ENCODE data around the gene IKZF1. TPM values are rescaled to one million over a fixed set of nuclear protein-coding genes. Genes with fewer than 3 reads are reported as not detected.

IKZF1 gene
- polyA plus RNA-seq, 10 donors = 1.2 to 9.5 (median 2.2) TPM

- no peak for DNase-seq
Measured at GRCh38 chr7:50307368-50308032, 3.0 kb downstream of the IKZF1 start.

- no peak for DNase-seq
Measured at GRCh38 chr7:50308203-50308531, 3.7 kb downstream of the IKZF1 start.

DNA sequence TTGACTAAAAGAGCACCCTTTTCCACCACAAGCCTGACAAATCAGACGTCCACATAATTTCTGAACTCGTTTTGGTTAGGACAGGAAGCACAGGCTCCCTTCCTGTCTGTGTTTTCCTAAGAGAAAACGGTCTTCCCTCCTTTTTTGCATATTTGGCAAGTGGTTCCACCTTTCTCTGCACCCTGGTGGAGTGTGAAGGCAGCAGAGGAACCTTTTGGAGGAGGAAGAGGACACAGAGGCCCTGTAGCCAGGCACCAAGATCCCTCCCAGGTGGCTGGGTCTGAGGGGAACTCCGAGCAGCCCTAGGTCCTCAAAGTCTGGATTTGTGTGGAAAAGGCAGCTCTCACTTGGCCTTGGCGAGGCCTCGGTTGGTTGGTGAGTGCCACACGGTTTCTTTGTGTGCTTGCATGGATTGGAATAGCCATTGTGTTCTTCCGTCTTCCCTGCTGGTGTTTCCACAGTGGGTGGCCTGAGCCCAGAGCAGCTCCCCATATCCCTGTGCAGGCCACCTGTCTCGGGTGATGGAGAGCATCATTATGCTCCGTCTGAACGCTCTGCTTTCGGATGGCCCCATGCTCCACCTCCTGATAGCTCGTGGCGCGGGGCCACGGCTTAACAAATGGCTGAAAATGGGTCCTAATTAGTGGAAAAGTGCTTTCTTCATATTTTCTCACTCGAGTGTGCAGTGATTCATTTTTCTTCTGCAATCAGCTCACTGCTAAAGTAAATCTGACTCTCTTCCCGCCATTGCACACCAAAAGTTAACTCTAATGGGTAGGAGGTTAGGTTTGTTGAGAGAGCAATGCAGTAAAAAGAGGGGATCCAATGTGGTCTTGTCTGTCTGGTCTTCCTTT is 4.2 kb downstream of the IKZF1 start:
- no peak for DNase-seq

DNA sequence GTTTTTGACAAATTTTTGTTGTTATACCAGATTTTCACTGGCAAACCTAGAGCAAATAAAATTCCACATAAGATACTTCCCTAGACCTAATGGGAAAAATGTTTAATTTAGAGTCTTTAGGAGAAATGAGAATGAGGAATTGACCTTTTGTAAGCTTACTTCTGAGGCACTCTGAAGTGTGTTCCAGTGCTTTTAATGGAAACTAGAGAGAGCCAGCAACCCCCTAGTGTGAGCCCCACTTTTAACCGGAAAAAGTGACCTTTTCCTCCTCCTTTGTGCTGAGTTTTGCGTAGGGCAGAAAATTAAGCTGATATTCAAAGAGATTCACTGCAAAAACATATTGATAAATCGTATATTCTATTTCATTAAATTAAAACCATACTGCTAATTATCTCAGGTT is 5.2 kb downstream of the IKZF1 start:
- DNase-seq = no peak

DNA sequence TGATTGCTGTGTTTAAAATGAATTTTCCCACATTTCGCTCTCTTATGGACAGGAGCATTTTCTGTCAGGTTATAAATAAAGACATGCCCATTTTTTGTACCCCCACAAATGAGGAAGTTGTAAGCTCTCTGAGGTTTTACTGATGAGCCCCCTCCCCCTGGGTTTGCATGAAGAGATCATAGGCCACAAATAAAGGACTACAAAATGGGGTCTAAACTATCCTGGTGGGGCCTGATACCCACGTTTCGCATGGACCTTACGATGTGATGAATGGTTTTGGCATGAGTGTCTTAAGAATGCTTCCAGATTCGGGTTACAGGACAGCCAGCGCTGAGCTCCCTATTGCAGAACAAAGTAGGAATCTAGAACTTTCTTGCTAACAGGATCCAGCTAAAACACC is 5.8 kb downstream of the IKZF1 start:
- no peak for DNase-seq

GRCh38 chr7:50310956-50311355 is 6.4 kb downstream of the IKZF1 start:
- DNase-seq = no peak

DNA sequence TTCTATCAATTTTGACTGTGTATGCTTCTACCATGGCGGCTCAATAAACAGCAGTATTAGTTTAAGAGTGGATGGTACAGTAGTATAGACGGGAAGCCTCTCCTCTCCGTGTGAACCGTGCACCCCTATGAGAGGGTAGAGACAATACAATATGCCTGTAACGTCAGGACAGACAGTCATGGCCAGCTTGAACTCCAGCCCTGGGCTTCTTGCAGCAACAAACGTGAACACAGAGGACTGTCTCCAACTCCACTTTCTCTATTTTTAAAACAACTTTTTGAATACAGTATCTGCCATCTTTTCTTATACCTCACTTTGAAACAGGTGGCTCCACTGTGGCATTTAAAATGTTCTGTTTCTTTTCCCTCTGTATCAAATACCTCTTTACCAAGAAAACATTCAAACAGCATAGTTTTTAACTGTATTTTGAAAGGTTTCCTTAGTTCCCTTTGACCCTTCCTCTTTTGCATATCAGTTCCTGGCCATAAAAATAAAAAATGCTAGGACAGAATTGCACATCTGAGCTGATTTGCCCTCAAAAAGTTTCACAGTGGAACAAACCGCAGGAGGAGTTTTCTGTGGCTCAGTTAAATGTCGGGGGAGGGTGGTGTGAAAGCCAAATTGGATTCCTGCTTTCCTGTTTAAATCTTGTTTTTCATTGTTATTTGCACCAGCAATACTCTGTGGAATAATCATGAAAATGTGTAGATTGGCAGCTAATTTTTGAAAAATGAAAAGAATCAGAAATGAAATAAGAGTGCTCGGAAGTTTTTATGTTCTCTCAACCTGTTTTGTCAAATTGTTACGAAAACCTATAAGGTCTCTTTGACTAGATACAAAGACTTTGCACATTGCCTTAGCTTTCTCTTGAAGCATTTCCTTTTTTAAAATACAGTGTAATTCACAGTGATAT is 8.0 kb downstream of the IKZF1 start:
- DNase-seq = no peak

- no peak for DNase-seq
Measured at GRCh38 chr7:50314836-50315592, 10.5 kb downstream of the IKZF1 start.

DNA sequence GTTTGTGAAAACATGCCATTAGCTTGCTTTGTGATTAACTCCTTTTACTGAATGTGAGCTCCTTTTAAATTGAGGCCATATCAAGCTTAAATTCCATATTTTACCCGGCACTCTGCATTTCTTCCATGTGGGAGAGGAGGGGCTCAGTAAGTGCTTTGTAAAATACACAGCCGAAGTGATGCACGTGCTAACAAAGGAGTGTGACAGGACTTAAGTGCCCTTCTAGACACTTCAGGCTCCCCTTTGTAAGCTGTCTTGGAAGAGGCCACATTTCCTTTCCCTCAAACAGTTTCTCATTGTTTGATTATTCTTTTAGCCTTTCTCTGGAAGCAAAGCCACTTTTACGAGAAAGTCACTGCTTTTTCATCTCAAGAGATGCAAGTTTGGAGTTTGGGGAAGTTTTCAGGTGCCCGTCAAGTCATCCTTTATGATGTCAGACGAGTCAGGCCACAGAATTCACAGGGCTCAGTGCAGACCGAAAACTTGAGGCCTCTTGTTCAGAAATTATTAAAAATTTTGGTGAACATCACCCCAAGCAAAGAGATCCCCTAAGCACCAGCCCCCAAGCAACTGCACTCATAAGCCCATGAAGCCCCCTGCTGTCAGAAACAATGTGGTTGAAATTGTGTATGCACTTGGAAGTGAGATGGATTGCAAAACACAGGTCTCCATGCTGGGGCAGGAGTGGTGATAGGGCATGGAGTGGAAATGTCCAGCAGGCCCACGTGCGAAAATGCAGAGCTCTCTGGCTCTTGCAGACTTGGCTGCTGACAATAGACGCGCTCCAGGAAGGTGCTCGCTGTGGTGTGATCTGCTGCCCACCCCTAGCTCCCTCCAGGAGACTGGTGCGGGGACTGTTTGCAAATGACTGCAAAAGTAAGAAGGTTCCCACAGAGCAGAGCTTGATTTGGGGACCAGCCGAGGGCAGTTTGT is 11.5 kb downstream of the IKZF1 start:
- no peak for DNase-seq

DNA sequence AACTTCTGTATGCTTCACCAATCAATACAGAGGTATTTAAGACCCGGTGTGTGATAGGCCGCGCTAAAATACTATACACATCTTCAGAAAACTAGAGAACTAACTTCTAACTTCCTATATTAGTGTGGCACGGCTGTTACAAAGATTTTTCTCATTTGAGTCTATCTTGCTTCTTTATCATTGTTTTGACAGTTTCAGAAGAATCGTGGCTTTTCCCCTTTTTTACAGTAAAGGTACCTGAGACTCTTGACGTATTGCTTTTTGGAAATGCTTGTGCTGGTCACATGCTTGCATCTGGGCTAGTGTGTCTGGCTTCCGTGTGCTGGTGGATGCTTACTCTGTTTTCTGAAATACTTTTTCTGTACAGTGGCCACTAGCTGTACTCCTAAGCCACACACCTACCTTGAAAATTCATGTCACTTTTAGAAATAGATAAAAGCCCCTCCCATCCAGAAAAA is 12.7 kb downstream of the IKZF1 start:
- no peak for DNase-seq

DNA sequence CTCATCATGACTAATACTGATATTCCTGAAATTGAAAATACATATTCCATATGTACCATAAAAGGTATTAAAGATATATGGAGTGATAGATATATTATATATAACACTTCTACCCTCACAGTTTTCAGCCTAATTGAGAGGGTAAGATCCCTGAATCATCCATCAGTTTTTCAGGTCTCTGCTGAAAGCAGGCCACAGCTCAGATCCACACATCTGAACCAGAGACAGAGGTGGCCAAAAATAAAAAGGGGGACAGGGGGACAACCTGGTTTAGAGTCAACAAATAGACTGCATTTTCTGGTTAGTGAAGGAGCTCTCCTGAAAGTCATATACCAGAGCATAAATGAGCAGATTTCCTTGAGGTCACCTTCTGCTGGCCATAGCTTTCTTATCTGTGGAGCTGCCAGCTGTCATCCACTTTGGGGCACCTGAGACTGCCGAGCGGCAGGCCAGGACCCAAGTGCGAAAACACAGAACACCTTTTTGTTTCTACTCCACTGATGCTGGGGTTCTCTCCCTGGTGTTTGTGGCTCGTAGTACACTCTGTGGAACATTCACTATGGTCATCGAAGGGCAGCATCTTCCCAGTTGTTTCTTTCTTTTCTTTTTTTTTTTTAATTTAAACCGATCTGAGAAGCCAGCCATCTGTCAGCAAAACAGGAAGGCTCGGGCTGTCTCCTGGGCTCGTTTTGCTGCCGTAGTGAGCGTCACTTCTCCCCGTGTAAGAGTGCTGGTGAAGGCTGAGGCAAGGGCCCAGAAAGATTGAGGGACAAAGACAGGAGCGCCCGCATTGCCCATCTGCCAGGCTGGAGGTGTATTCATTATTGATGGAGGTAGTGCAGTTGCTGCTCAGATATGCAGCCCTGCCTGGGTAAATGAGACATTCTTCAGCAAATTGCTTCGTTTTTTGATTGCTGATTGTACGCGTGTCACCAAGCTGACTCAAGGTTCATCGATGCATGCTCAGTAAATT is 13.5 kb downstream of the IKZF1 start:
- no peak for DNase-seq

DNA sequence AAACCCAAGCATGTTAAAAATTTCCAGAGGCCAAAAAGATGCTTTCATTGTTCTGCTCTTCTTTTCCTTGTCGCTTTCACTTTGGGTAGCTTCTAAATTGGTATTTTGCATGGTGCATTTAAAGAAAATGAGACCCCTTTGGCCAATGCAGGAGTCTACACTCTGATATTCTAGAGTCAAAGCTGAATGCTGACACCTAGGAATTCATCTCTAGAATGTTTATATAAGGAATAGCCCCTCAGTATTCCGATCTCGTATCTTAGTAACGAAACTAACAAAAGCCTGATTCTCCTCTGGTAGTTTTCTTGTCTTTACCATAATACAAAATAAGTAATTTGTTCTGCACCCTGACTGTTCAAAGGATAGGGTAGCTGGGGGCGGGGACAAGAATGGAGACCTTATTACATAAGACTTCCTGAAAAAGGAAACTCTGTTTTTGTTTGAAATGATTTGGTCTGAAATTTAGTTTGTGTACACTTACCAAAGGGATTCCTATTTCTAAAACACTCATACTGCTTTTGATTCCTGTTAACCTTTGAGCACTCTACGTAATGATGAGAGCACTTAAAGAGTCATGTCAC is 17.1 kb downstream of the IKZF1 start:
- DNase-seq = no peak

DNA sequence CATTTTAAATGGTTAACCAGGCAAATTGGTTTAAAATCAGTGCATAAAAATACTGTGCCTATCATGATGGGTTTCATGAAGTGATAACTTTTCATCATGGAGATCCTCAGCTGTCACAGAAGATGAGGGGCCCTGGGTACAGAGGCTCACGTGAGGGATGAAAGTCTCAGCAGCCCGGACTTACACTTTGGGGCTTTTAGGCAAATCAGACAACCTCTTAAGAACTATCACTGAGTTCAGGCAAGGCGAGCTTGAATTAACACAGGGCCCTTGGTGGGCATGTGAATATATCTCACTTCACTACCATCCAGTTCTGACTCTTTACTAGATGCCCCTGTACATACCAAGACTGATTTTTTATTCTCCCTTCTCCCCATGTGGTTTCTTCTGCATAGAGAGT is 19.6 kb downstream of the IKZF1 start:
- DNase-seq = no peak

- no peak for DNase-seq
Measured at GRCh38 chr7:50327443-50327842, 22.9 kb downstream of the IKZF1 start.

DNA sequence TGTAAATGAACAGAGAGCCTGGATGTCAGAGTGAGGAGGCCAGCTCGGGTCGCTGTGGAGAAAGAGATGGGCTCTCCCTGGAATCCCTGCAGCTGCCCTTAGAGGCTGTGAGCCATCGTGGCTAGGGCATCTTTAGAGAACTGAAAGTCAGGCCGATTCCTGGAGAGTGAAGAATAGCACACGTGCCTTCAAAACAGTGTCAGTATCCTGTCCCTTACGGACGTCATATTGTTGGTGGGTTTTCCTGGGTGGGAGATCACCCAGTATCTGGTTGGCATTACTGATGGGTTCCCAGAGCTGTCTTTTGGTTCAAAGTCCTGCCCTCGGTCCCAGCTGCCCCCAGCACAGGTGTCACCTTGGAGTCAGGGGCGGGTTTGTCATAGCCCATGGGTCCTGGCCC is 25.3 kb downstream of the IKZF1 start:
- DNase-seq = no peak

DNA sequence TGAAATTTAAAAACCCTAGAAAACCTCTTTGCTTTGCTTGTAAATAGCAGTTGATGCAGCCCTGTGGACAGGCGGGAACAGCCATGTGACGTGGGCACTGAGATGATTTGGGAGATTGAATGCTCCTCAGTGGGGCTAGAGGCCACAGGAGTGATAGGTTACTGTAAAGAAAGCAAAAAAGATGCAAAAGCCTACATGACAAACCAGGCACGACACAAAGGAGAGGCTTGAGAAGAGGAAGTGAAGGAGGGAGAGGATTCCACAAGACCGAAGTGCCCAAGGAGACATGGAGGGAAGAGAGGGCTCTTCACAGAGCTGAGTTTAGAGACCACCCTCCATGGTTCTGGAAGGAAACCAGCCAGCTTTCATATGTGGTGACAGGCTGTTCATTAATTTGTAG is 25.7 kb downstream of the IKZF1 start:
- DNase-seq = no peak

DNA sequence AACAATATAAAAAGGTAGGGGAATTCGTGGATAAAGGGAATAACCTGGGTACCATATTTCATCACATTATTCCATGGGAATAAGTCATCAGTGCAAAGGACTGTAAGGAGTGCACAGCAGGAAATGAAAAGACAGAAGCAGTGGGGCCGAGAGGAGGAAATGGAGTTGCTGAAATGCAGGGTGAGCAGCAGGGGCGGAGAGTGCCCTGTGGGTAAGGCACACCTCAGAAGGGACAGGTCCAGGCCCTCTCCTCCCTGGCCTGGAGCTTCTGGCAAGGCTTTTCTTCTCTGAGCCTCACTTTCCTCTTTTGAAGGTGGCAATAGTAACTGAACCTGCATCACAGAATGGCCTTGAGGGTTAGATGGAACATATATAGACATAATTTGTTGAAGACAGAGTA is 26.2 kb downstream of the IKZF1 start:
- no peak for DNase-seq

- no peak for DNase-seq
Measured at GRCh38 chr7:50331564-50332208, 27.2 kb downstream of the IKZF1 start.
